ENCODE results near the gene SMDT1.

SMDT1 gene

GRCh38 chr22:42062506-42063170 lies 16.9 kb upstream of the SMDT1 start:
- H3K9me2 ChIP-seq (replicated peaks; ENCODE audit: insufficient read depth, low read length): no peaks in the 10 kb centered on the region
- no peaks in the 10 kb centered on the region for H3K4me1 ChIP-seq (ENCODE audit: low read length)
- no peak overlapping the region for H3K4me3 ChIP-seq (ENCODE audit: low read length)
- H3K27me3 ChIP-seq (replicated peaks; ENCODE audit: insufficient read depth, low read length): no peaks in the 10 kb centered on the region
- no peaks in the 10 kb centered on the region for H3K9me3 ChIP-seq (replicated peaks; ENCODE audit: insufficient read depth, low read length)
- H4K20me1 ChIP-seq (ENCODE audit: insufficient read depth, low read length): no peaks in the 10 kb centered on the region
- no peaks in the 10 kb centered on the region for H3K79me2 ChIP-seq (ENCODE audit: low read length)
- H3K27ac ChIP-seq (ENCODE audit: low read length): no peak overlapping the region
- H2AFZ ChIP-seq (ENCODE audit: low read length): no peak overlapping the region
- no peak overlapping the region for H3K4me2 ChIP-seq (ENCODE audit: low read depth, low read length)
- TF ChIP-seq EZH2 (optimal IDR thresholded peaks at IDR 0.05; ENCODE audit: low read depth, low read length): no peak
- no peak for DNase-seq
- no peaks in the 10 kb centered on the region for H3F3A ChIP-seq (ENCODE audit: insufficient read depth, low read length)
- no peak overlapping the region for H3K9ac ChIP-seq (ENCODE audit: low read length)
- no peaks in the 10 kb centered on the region for H3K36me3 ChIP-seq (replicated peaks; ENCODE audit: insufficient read depth, low read length)

GRCh38 chr22:42064629-42065028 lies 14.9 kb upstream of the SMDT1 start:
- H4K20me1 ChIP-seq (ENCODE audit: insufficient read depth, low read length): no peaks in the 10 kb centered on the region
- H3K4me2 ChIP-seq (ENCODE audit: low read depth, low read length): no peak overlapping the region
- H2AFZ ChIP-seq (ENCODE audit: low read length): no peak overlapping the region
- no peaks in the 10 kb centered on the region for H3K9me2 ChIP-seq (replicated peaks; ENCODE audit: insufficient read depth, low read length)
- 0 out of 2 replicates have a peak, but pooled peaks cover under 1% of the 10 kb centered on the region for H3K4me1 ChIP-seq (ENCODE audit: low read length)
- H3K9ac ChIP-seq (ENCODE audit: low read length): no peak overlapping the region
- TF ChIP-seq EZH2 (optimal IDR thresholded peaks at IDR 0.05; ENCODE audit: low read depth, low read length) (no peak), CTCF (IDR thresholded peaks at IDR 0.05; ENCODE audit: low read length) (no peak)
- no peak for DNase-seq
- H3K27ac ChIP-seq (ENCODE audit: low read length): no peak overlapping the region
- H3F3A ChIP-seq (ENCODE audit: insufficient read depth, low read length): no peaks in the 10 kb centered on the region
- no peaks in the 10 kb centered on the region for H3K27me3 ChIP-seq (replicated peaks; ENCODE audit: insufficient read depth, low read length)
- no peaks in the 10 kb centered on the region for H3K9me3 ChIP-seq (replicated peaks; ENCODE audit: insufficient read depth, low read length)
- H3K4me3 ChIP-seq (ENCODE audit: low read length): no peak overlapping the region
- no peaks in the 10 kb centered on the region for H3K79me2 ChIP-seq (ENCODE audit: low read length)
- H3K36me3 ChIP-seq (replicated peaks; ENCODE audit: insufficient read depth, low read length): no peaks in the 10 kb centered on the region

GRCh38 chr22:42065438-42066125 lies 13.9 kb upstream of the SMDT1 start:
- no peak overlapping the region for H3K4me3 ChIP-seq (ENCODE audit: low read length)
- DNase-seq: no peak

More at GRCh38 chr22:42065438-42066125, 13.9 kb upstream of the SMDT1 start:
- no peaks in the 10 kb centered on the region for H3K36me3 ChIP-seq (replicated peaks; ENCODE audit: insufficient read depth, low read length)
- no peaks in the 10 kb centered on the region for H4K20me1 ChIP-seq (ENCODE audit: insufficient read depth, low read length)
- no peak overlapping the region for H3K9ac ChIP-seq (ENCODE audit: low read length)
- TF ChIP-seq EZH2phosphoT487 (IDR thresholded peaks at IDR 0.05; ENCODE audit: low read length) (no peak), CTCF (IDR thresholded peaks at IDR 0.05; ENCODE audit: low read length) (no peak), EZH2 (optimal IDR thresholded peaks at IDR 0.05; ENCODE audit: low read depth, low read length) (no peak)
- H3K27ac ChIP-seq (ENCODE audit: low read length): no peak overlapping the region
- no peak overlapping the region for H2AFZ ChIP-seq (ENCODE audit: low read length)
- H3K4me2 ChIP-seq (ENCODE audit: low read depth, low read length): no peak overlapping the region
- H3K9me2 ChIP-seq (replicated peaks; ENCODE audit: insufficient read depth, low read length): no peaks in the 10 kb centered on the region
- no peaks in the 10 kb centered on the region for H3K79me2 ChIP-seq (ENCODE audit: low read length)
- H3K9me3 ChIP-seq (replicated peaks; ENCODE audit: insufficient read depth, low read length): no peaks in the 10 kb centered on the region
- H3F3A ChIP-seq (ENCODE audit: insufficient read depth, low read length): peaks cover 9% of the 10 kb centered on the region; the same call in 1 of the 2 replicates
- H3K4me1 ChIP-seq (ENCODE audit: low read length): 0 out of 2 replicates have a peak, but pooled peaks cover 6% of the 10 kb centered on the region
- no peaks in the 10 kb centered on the region for H3K27me3 ChIP-seq (replicated peaks; ENCODE audit: insufficient read depth, low read length)
